HG03064 (cell line): ENCODE measurements around the gene DOLK.

Source experiments
- ATAC-seq: cut with Tn5 transposase; IDR thresholded peaks from one replicate; pipeline ENCODE4 v1.9.1; 2021; ENCODE audit warnings: low read depth; ENCODE audit not compliant: unreplicated experiment

The DOLK gene

DNA sequence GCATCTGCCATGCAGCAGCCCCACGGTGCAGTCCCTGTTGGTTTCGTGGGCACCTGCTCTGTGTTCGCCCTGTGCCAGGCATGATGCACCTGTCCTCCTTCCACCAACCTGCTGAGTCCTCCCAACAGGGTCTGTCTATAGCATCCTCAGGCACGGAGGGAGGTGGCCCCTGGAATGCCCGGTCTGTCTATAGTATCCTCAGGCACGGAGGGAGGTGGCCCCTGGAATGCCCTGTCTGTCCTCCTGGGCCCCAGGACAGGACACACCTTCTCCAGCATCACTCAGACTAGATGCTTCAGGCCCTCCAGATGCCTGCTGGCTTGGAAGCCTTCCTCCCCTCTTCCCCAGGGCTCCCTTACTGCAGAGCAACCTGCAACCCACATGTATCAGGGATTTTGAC is 36.5 kb downstream of the DOLK start:
- ATAC-seq, result no peak

- no peak for ATAC-seq
These were observed 37.5 kb downstream of the DOLK start for GRCh38 chr9:128909859-128910258.

- no peak for ATAC-seq
These were observed 39.0 kb downstream of the DOLK start for GRCh38 chr9:128908372-128908771.

- ATAC-seq, result no peak
These were observed 40.7 kb downstream of the DOLK start for GRCh38 chr9:128906741-128907140.

- no peak for ATAC-seq
These were observed 41.4 kb downstream of the DOLK start for GRCh38 chr9:128905964-128906363.

DNA sequence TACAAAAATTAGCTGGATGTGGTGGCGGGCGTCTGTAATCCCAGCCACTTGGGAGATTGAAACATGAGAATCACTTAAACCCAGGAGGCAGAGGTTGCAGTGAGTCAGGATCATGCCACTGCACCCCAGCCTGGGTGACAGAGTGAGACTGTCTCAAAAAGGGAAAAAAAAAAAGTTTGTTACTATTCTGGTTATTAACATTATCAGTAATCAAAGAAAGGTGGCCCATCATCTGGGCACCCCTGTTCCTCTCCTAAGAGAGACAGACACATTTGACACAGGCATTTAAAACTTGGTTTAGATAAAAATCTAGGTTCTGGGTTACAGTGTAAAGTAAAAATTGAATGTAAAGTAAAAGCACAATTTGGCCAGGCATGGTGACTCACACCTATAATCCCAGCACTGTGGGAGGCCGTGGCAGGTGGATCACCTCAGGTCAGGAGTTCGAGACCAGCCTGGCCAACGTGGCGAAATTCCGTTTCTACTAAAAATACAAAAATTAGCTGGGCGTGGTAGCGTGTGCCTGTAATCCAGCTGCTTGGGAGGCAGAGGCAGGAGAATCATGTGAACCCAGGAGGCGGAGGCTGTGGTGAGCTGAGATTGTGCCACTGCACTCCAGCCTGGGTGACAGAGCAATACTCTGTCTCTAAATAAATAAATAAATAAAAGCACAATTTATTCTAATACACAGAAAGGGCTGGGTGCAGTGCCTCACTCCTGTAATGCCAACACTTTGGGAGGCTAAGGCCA is 43.4 kb downstream of the DOLK start:
- no peak for ATAC-seq

DNA sequence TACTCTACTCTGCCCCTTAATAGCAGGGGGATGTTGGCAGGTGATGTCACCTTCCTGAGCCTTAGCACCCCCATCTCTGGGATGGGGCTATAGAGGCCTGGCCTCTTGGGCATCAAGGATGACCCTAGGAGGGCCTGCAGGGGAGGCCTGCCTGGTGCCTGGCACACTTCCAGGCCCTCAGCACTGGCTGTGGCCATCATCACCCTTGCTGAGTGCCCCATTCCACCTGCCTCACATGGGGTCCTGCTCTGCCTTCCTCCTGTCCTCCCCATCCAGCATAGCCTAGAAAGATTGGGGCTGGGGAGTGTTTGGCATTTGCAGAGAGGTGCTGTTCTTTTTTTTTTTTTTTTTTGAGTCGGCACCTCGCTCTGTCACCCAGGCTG is 44.3 kb downstream of the DOLK start:
- no peak for ATAC-seq

DNA sequence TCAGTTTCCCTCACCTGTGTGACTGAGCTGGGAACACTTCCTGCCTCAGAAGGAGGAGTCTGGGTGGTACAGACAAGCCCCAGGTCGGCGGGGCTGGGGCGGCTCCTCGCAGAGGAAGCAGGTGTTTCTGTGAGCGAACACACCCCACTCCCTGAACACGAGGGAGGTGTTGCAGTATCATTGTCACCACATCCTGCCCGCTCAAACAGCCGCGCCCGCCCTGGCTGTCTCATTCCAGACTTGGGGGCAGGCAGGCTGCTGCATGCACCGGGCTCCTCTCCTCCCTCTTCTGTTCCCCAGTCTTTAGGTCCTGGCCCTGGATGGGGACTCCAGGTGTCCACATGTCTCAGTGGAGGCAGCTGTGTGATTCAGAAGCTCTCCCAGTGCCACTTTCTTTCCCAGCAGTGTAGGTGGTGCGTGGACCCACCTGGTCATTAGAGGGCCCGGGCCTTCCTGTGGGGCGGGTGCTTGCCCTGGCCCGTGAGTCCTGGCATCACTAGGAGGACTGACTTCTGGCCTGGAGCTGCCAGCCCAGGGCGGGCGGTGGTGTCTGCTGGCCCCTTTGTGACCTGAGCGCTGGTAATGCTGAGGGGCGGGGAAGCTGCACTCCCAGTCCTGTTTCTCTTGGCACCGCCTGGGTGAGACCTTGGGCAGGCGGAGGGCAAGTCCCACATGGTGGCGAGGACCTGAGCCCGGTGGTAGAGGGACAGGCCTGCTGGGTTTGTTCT is 44.9 kb downstream of the DOLK start:
- peak; percentile 78 for ATAC-seq

- ATAC-seq, result no peak
These were observed 45.6 kb downstream of the DOLK start for GRCh38 chr9:128901822-128902221.

DNA sequence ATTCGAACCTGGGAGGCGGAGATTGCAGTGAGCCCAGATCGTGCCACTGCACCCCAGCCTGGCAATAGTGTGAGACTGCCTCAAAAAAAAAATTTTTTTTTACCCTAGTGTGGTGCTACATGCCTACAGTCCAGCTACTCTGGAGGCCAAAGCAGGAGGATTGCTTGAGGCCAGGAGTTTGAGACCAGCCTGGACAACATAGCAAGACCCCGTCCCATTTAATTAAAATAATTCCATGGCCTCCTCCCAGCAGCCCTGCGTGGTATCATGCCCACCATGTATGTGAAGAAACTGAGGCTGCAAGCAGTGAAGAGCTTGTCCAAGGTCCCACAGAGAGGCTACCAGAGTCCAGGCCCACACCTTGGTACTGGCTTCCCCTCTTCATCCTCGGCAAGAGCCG is 46.0 kb downstream of the DOLK start:
- no peak for ATAC-seq

GRCh38 chr9:128899566-128900322 is 47.7 kb downstream of the DOLK start:
- no peak for ATAC-seq

- ATAC-seq, result no peak
These were observed 48.4 kb downstream of the DOLK start for GRCh38 chr9:128898845-128899565.

GRCh38 chr9:128898382-128898781 is 49.0 kb downstream of the DOLK start:
- ATAC-seq, result no peak

DNA sequence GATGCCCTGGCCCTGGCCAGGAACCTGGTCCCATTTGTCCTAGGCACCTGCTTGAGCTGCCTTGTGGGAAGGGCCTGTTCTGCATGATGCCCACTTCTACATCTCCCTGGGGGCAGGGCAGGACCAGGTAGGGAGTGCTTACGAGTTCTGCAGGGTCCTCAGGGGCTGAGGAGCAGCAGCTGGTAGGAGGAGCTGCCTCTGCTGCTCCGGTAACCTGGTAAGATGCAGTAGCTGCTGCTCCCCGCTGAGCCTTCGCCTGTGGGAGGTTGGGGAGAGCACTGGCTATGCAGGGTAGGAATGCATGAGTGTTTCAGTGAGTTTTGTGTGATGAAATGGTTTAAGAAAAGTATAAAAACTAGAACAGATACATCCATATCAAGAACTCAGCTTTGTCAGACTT is 51.8 kb downstream of the DOLK start:
- ATAC-seq, result no peak
